ENCODE data around the gene TNFRSF4.

Gene TNFRSF4

DNA sequence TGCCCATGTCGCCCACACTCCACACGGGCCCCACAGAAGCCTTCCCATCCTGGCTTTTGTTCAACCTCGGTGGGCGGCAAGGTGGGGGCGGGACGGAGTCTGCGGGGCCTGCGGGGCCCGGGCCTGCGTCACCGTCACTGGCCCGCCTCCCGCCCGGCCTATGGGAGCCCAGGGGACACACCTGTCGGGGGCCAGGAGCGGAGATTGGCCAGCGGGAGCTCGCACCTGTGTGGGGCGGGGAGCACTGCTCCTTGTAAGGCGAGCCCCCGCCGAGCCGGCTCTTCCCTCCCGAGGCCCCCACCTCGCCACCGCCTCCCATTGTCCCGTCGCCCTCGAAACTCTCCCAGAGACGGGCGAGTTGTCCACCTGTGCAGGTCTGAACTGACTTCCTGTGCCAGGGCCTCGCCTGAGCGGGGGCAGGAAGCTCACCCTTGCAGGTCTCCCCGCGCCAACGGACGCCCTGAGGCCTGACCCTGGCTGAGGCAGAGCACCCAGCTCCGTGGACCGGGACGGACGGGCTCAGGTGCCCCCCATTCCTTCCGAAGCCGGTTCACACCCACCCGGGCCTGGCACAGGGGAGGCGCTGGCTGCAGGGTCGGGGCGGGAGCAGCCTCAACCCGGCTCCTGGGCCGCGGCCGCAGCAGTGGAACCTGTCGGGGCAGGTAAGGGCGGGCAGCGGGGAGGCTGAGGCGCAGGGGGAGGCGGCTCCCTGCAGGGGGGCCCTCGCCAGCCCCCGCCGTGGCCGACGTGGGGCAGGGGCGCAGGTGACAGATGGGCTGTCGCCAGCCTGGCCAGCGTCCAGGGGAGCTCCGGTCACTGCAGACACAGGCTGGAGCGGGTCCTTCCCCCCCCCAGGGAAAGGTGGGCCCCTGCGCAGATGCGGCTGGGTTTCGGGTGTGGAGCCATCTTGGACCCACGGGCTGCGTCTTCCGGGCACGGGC, 51.1 kb downstream of the TNFRSF4 start:
- no peak for DNase-seq (ENCODE audit: extremely low read depth, low read depth)
- H3K4me3 ChIP-seq (replicated peaks; ENCODE audit: low read depth, low read length), result no peak overlapping the region

DNA sequence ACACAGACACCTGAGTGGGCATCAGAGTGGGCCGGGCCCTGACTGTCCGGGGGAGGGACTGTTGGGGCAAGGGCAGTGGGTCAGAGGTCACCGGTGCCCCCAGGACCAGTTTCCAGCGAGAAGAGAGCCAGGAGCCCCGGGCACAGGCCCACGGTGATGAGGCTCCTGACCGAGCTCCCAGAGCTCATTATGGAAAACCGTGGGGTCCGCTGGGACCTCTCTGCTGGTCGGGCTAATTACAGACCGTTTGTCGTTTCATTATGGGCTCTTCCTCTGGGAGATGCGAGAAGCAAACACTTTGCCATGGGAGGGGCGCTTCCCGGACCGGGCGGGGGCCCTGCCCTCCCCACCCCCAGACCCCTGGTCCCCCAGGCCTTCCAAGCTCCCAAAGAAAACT, 52.3 kb downstream of the TNFRSF4 start:
- no peak overlapping the region for H3K4me3 ChIP-seq (replicated peaks; ENCODE audit: low read depth, low read length)
- no peak for DNase-seq (ENCODE audit: extremely low read depth, low read depth)
- TF ChIP-seq, protein P1, sequence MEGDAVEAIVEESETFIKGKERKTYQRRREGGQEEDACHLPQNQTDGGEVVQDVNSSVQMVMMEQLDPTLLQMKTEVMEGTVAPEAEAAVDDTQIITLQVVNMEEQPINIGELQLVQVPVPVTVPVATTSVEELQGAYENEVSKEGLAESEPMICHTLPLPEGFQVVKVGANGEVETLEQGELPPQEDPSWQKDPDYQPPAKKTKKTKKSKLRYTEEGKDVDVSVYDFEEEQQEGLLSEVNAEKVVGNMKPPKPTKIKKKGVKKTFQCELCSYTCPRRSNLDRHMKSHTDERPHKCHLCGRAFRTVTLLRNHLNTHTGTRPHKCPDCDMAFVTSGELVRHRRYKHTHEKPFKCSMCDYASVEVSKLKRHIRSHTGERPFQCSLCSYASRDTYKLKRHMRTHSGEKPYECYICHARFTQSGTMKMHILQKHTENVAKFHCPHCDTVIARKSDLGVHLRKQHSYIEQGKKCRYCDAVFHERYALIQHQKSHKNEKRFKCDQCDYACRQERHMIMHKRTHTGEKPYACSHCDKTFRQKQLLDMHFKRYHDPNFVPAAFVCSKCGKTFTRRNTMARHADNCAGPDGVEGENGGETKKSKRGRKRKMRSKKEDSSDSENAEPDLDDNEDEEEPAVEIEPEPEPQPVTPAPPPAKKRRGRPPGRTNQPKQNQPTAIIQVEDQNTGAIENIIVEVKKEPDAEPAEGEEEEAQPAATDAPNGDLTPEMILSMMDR (IDR thresholded peaks at IDR 0.05; ENCODE audit: low read depth, low read length, missing control alignments), result no peak

More for the DNA sequence above, 51.1 kb downstream of the TNFRSF4 start:
- TF ChIP-seq, protein P1 (IDR thresholded peaks at IDR 0.05; ENCODE audit: low read depth, low read length, missing control alignments), result no peak

All from HFF-Myc (cell line).